Hematopoietic multipotent progenitor cell (in vitro differentiated cells): ENCODE results near the gene EPHB3. TPM values are rescaled to one million over a fixed set of nuclear protein-coding genes. Genes with fewer than 3 reads are reported as not detected.

Source experiments
- DNase-seq, 3 donors: peaks; one replicate each; pipeline ENCODE4 v3.0.0-alpha.2; 2011 to 2015; ENCODE audit warnings: low read depth in 2 of 3, low spot score in 2 of 3
- total RNA-seq: library from RNA; depleted of rRNA; stranded (reverse); fragments of >200 nt; gene quantifications from one replicate; pipeline ENCODE4 v1.2.3, GENCODE V29; 2012

The EPHB3 gene
- total RNA-seq: 0.54 TPM

DNA sequence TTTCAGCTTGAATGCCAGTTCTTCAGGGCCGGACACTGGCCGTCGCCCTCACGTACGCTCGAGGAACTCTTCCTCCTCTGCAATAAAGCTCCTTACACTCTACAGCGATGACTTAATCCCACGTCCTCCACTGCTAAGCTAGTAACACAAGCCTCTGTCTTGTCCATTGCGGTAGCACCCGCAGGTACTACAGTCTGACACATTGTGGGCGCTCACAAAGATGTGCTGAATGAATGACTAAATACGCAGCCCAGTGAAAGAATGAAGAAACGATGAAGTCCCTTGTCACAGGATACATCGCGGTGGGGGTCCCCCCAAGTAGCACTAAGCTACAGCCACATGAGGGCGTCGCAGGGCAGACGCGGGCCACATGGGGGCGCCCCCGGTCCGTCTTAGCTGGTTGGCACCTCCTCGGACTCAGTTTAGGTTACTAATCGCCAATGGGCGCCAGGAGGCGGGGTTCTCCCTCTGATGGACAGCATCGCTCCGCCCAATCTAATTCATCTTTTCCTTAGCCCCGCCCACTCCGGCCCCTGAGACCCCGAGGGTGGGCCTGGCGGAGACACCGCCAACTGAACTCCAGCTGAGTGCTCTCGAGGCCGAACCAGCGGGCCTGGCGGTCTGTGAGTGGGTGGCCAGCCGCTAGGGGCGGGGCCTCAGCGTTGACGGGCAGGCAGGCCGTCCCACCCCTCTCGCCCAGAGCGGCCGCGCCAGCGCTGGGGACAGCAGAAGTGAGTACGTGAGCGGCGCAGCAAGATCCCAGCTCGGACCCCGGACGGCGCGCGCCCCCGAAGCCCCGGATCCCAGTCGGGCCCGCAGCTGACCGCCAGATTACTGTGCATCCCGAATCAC lies at the start of gene EPHB3:
Gene EPHB3, plus strand, starts transcription at position 725 of the 852 bp plus-strand sequence. CDS start 451 bp downstream, outside the sequence.
- DNase-seq: peak; percentile 83 to 99 (median 98)

DNA sequence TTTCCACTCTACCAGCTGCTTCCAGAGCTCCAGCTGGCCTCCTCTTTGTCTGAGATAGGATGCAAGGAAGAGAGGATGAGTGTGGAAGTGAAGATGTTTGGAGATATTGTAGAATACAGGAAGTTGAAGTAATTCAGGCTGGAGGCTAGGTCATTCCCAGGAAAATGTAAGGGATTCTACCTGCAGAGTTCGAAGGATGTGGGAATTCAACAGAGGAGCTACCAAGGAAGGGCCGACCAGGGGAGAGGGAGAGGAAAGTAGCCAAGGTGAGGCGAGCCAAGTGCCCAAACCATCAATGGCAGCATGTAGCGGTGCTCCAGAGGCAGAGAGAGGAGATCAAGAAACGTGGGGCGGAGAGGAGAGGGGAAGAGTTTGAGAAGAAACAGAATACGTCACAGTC lies 49.0 kb upstream of the EPHB3 start:
- DNase-seq: no peak

DNA sequence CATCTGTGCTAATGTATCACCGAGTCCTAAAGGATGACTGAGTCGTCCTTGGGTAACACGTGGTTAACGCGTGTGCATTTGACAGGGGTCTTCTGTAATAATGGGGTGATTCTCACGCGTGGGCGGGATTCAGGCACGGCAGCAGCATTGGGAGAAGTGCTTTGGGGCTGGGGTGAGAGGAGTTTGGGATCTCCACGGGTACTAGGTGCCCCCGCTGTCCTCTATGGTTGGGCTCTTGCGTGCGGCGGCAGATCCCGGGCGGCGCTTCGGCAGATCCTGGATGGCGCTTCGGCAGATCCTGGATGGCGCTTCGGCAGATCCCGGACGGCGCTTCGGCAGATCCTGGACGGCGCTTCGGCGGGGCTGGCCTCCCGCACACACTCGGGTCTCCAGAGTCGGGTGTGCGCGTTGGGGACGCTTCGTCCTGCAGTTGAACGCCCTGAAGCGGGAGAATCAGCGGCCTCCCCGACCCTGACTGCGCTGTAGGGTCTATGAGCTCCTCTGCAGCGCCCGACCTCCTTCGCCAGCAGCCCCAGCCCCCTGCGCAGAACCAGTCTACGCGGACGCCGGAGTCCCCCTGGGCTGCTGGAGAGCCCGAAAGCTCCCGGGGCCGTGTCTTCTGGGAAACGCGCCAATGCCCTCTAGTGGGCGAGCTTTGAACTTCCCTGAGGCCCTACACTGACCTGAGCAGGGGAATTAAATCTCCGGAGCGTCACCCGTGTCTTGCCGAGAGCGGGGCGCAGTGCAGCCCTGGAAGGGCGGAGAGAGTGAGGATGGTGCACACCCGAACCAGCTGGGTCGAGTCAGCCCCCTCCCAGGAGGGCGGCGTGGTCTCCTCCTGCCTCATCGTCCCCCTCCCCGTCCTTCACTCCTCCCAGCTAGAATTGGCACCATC lies 48.1 kb upstream of the EPHB3 start:
- peak; percentile 59 to 91 (median 84) for DNase-seq

DNA sequence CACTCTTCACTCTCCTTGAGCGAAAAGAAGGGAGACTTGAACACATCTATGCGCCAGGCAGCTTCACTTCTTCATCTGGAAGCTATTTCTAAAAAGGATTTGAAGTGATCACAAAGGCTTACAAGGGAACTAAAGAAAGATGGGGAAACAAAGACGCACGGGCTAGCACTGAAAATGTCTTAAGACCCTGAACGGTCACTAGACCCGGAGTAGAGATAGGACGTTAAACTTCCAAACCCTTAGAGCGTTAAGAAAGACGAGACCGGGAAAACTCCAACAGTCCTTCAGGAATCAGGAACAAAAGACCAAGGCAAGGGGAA lies 47.5 kb upstream of the EPHB3 start:
- no peak for DNase-seq

DNA sequence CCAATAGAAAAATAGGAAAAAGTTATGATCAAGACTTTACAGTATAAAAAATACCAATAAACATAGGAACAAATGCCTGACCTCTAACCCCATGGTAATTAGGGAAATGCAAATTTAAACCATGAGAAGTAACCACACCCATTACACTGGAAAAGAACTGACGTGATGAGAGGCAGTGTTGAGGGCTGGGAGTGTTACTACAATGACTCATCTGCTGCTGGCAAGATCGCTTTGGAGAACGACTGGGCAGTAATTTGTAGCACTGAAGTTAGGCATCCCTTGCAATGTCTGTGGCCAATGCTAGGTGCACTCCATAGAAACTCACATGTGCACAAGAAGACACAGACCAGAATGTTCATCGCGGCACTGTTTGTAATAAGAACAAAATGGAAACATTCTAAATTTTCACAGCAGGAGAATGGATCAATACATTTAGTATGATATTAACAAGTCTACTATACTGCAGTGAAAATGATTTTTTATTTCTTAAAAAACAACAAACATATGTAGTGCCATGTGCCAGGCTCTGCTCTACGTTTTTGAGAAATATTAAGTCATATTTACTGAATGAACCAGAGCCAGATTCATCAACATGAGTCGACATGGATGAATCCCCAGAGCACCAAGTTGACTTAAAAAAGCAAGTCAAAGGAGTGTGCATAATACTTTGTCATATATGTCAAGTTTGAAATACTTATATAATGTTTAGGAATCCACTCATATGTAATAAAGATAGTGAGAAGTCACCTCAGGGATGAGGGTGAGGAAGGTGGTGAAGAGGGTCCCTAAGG lies 37.6 kb upstream of the EPHB3 start:
- DNase-seq: peak in 2 of 3 donors; percentile 54 to 61

DNA sequence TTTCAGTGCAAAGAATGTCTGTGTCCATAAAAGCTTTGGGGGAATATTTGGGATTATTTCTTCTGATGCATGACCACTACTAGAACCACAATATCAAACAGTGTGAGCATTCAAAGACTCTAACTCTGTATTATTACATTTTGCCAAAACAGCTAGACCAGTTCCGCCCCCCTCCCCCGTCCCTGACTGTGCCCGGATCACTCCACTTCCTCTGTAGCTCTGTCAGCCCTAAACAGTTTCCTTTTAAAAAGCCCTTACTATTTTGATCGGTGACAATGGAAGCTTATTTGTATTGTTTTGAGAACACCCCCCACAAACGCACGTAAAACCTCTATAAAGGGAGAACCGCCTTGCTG lies 36.6 kb upstream of the EPHB3 start:
- DNase-seq: peak in 2 of 3 donors; percentile 54 to 79

DNA sequence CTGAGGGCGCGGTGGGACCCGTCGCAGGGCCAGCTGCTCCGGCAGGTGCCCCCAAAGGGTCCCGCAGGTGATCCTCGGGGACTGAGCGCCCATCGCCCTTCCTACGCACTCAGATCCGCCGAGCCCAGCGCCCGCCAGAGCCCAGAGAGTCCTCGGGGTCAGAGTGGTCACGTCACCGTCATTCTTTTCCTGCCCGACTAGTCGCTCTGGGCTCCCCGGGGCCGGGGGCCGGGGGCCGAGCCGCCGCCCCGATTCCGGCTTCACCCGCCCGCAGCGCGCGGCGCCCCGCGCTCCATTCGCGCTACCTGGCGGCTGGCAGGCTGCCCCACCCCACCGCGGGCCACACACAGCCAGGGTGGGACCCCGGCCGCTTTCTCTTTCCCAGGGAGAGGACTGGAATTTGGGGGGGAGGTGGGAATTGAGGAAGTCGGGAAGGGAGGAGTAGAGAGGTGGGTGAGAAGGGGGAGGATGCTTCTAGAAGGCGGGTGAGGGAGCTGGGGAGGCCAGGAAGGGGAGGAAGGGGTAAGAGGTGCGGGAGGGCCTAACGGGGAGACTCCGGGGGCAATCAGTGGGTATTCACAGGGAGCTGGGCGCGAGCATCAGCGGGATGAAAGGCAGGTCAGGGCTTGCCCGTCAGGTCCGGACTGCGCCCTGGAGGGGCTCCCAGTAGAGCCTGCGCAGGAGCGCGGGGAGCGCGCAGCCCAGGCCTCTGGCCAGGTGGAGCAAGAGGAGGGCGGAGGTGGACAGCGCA lies 36.1 kb upstream of the EPHB3 start:
- peak in 2 of 3 donors; percentile 42 to 59 for DNase-seq

DNA sequence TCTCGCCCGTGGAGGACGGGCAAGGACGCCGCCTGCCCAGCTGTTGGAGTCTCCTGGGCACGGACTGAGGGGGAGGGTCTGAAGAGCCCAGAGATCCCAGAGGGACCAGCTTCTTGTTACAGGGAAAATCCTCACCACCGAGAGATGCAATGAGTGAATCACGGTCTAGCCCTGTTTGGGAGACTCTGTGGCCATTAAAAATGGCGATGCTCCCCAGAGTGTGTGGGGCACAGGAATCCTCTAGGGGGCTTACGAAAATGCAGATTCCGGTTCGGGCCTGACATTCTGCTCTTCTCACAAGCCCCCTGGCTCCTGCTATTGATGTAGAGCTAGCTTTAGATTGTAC lies 35.5 kb upstream of the EPHB3 start:
- peak in 2 of 3 donors; percentile 53 to 70 for DNase-seq

DNA sequence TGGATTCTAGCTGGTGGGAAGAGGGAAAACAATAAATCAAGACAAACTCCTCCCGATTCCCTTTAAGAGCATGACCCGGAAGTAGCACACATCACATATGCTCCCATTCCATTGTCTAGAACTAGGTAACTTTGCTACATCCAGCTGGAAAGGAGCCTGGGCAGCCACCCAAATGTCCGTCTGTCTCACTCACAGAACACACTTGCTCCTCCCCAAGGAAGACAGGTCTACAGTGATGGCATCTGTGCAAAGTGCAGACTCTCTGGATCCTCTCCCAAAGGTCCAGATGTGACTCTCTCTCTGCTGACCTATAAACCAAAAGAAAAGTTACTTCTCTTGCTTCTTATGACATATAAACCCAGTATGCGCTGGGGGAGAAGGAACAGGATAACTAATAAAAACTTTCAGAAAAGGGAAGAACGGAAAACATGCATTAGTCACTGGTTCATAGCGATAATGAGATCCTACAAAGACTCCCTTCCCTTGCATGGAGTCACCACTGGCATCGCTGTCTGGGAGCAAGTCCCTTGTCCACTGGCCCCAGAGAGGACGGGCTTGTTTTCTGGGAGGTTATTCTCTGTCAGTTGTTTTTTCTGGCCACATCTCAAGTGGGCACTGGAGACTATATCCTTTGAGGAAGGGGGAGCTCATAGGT lies 29.8 kb upstream of the EPHB3 start:
- no peak for DNase-seq

DNA sequence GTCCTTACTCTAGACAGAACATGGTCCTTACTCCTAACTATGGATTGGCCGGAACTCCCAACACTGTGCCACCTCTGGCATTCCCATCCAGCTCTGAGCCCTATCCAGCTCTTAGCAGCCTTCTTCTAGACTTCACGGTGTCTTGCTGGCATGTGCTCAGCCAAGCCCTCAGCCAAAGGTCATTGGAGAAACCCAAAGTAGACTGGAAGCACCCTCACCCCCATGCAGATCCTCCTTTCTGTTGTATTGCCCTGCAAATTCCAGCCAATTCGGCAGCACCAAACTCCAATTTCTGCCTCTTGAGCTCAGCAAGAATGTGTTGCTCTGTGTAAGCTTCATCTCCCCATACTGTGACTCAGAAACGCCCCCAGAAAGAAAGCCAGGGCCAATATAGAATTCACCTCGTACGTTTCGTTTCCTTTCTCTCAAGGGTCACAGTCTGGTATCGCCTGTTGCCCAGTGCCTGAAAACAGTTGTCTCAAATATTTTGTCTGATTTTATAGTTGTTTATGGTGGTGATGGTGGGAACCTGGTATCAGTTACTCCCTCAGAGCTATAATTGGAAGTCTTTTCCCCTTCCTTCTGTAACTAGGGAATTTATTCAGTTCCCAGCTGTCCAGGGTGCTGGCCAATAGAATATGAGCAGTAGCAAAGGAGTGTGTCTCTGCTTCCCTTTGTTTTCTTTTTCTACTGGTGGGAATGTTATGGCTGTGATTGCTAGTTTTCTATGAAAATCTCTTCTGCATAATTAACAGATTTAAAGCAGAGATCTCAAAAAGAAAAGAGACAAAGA lies 28.4 kb upstream of the EPHB3 start:
- DNase-seq: no peak

DNA sequence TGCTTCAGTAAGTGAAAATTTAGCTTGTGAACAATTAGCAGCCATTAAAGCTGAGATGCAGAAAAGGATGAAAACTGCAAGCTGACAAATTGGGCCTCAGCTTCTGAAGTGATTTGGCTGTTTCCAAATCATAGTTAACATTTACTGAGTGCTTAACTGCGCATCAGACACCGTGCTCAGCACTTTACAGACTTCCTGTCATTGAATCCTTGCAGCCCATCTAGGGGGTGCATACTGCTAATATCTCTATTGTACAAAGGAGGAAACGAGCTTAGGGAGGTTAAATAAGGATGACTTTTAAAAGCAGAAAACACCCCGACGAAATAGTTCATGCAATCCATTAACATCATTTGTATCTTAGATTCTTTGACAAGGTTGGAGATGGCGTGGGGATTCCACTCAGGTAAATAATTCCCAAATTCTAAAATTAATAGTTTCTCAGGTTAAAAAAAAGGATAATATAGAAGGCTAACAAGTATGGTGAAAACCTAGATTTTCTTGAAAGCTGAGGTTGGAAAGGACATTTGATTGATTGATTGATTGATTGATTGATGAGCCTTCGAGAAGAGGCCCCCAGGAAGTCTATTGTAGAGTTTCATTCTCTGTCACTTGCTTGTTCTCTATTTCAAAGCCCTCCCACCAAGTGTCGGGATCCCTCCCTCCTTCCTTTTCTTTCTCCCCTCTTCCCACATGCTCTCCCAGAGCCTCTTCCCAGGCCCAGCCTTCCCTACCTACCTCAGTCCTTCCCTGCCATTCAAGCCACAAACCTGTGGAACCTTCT lies 23.5 kb upstream of the EPHB3 start:
- no peak for DNase-seq

DNA sequence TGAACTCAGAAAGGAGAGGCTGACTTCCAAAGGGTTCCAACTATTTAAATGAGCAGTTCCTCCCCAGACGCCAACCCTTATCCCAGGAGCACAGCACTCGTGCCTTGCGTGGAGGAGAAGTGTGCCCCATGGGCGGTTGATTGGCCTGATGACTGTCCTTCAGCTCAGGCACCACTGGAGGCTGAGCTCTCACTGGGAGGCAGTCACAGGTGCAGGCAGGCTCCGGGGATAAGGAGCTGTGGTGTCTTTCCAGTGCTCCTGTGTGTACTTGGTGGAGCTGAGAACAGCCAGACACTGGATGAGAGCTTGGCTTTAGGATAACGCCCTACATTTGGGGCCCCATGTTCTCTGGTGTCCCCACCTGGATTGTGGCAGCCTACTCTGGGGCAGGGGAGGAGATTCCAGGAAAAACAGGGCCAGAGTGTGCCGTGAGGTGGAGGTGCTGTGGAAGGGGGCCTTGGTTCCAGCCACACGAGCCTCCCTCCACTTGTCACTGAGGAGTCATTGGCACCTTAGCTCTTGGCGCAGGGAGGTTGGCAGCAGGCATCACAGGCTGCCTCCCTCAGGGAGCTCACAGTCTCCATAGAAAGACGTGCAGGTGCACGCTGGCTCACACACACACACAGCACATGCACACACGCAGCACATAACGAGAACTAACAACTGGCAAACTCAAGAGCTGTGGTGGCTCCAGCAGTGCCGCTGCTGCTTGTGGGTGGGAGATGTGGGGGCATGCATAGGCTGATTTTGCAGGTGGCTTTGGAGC lies 22.7 kb upstream of the EPHB3 start:
- DNase-seq: no peak

DNA sequence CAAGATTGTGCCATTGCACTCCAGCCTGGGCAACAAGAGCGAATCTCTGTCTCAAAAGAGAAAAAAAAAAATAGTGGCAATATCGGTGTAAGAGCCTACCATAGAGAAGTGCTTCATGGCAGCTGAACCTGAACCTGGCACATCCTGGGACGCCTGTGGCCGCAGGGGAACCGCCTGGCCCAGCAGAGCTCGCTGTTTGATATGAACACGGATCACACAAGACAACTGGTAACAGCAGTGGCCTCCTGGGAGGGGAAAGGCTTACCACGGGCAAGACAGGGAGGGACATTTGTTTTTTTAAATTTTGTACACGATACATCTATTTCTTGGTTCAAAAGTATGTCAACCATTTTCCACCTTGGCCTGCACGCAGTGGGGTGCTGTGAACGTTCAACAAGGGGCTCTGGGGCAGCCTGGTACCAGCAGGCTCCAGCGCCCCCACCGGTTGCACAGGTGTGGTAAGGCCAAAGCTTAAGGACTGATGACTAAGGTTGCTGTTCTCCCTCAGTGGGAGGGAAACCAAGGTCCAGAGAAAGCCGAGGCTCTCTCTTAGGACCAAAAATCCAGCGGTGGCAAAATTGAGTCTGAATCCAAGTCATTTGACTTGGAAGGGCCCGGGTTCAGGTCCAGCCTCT lies 21.7 kb upstream of the EPHB3 start:
- no peak for DNase-seq

DNA sequence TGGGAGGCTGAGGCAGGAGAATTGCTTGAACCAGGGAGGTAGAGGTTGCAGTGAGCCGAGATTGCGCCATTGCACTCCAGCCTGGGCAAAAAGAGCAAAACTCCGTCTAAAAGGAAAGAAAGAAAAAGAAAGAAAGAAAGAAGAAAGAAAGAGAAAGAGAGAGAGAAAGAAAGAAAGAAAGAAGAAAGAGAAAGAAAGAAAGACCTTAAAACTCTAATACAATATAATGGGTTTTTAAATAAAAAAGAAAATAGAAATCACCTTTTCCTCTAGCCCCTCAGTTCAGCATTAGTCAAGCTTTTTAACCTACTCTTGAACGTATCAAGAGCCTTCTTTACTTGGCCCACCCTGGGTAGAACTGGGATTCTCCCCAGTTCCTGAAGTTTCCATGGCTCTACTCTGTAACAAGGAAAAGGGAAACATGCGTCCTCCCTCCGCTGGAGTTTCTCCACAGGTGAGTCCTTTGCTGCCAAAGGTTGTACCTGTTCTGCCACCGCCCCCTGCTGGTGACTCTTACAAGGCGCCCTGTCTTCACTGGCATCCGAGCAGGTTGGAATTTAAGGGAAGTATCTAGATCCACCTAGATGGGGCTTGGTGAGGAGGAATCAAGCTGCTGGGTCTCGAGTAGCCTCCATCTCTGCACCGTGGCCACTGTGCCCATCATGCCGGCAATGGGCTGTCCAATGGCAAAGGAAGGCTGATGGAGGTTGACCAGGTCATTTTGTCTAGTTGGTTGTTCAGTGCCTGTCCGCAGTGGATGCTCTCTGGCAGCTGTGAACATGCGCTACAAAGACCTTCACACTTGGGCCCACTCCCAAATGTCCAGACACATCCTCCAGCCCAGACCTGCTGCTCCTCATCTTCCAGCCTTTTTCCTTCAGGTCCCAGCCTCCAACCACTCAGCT lies 20.6 kb upstream of the EPHB3 start:
- DNase-seq: peak in 2 of 3 donors; percentile 75 to 85

DNA sequence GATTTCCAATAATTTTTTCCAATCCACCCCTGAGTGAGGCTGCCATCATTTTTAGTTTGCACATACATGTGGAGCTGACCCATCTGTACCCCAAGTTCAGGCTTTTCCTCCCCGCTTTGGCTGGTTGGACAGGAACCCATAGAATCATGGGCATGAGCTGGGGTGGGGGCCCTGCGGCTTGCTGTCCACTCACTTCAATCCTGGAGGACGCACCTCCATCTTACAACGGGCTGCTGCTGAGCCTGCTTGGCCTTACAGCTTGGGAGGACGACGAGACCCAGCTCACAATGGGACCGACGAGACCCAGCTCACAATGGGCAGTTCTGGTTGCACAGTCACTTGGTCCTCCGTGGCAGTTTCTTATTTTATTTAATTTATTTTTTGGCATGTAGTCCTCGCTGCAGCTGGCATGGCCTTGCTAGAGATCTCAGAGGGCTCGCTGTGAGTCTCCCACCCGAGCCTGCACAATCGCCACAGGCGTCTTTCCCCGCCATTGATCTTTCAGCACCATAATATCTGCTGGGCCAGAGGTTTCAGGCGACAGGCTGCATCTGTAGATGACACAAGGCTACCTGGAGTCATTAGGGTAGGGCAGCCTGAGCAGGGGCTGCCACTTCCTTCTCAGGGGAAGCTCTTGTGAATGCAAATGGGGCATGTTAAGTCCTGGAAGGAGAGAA lies 19.6 kb upstream of the EPHB3 start:
- no peak for DNase-seq
